Thoracic aorta (tissue), 2 donors: ENCODE results near the gene TRIM60. TPM values are rescaled to one million over a fixed set of nuclear protein-coding genes. Genes with fewer than 3 reads are reported as not detected.
"Not testable (repeated sequence)": the region's sequence is repeated elsewhere in the genome, so short reads cannot be mapped to it uniquely, and the experiment has no call there.

ENCODE experiments used
- ATAC-seq: fragments of 150-250 bp; one replicate; pipeline ENCODE4 v1.8.0; 2017; ENCODE audit warnings: low read depth; ENCODE audit not compliant: insufficient number of reproducible peaks, low FRiP score
- DNase-seq: peaks from one replicate; pipeline ENCODE4 v3.0.0-alpha.2; 2020; ENCODE audit warnings: low spot score
- H3K27ac ChIP-seq, 2 donors: fragments of 200-600 bp; sonication (generic); 1 replicate in 1 of 2; 2 replicates in 1 of 2; pipeline ENCODE4 v1.5.1; 2016; ENCODE audit warnings: mild to moderate bottlenecking in 2 of 2, moderate library complexity in 2 of 2
- H3K27me3 ChIP-seq: fragments of 200-600 bp; sonication (generic); replicated peaks from 2 replicates; pipeline ENCODE4 v1.6.0; 2016; ENCODE audit warnings: mild to moderate bottlenecking; ENCODE audit not compliant: insufficient read depth
- H3K36me3 ChIP-seq: fragments of 200-600 bp; sonication (generic); one replicate; pipeline ENCODE4 v1.5.1; 2016
- H3K4me1 ChIP-seq, 2 donors: fragments of 200-600 bp; sonication (generic); 1 replicate in 1 of 2; 2 replicates in 1 of 2; pipeline versions ENCODE4 v1.5.1 to v1.6.0; 2016; ENCODE audit warnings: low read depth in 2 of 2, mild to moderate bottlenecking in 1 of 2; ENCODE audit not compliant: control insufficient read depth in 1 of 2
- H3K4me3 ChIP-seq: fragments of 200-600 bp; sonication (generic); 2 replicates; pipeline ENCODE4 v1.5.1; 2016; ENCODE audit warnings: mild to moderate bottlenecking
- H3K9me3 ChIP-seq: fragments of 200-600 bp; sonication (generic); 2 replicates; pipeline ENCODE4 v1.5.1; 2016
- total RNA-seq, 2 donors: library from RNA; depleted of rRNA; stranded (reverse); fragments of >200 nt; gene quantifications; one replicate each; pipeline versions ENCODE4 v1.1.0 to v1.2.3, GENCODE V29; 2016
- TF ChIP-seq, protein P1 (sequence below): fragments of 200-600 bp; sonication (generic); IDR thresholded peaks from one replicate; pipeline ENCODE4 v1.5.1; 2019; ENCODE audit warnings: antibody characterized with exemption

TRIM60 gene
- total RNA-seq, 2 donors from 2014 or later, result not detected

GRCh38 chr4:165079476-165079875 is 47.7 kb downstream of the TRIM60 start:
- DNase-seq (no peak), ATAC-seq (no peak)
- Histone ChIP-seq H3K9me3 (no peaks in the 10 kb centered on the region), H3K27me3 (no peaks in the 10 kb centered on the region), H3K4me3 (no peak overlapping the region), H3K4me1 (no peaks in the 10 kb centered on the region), H3K36me3 (peaks cover 16% of the 10 kb centered on the region), H3K27ac (no peak overlapping the region)
- TF ChIP-seq, protein P1, sequence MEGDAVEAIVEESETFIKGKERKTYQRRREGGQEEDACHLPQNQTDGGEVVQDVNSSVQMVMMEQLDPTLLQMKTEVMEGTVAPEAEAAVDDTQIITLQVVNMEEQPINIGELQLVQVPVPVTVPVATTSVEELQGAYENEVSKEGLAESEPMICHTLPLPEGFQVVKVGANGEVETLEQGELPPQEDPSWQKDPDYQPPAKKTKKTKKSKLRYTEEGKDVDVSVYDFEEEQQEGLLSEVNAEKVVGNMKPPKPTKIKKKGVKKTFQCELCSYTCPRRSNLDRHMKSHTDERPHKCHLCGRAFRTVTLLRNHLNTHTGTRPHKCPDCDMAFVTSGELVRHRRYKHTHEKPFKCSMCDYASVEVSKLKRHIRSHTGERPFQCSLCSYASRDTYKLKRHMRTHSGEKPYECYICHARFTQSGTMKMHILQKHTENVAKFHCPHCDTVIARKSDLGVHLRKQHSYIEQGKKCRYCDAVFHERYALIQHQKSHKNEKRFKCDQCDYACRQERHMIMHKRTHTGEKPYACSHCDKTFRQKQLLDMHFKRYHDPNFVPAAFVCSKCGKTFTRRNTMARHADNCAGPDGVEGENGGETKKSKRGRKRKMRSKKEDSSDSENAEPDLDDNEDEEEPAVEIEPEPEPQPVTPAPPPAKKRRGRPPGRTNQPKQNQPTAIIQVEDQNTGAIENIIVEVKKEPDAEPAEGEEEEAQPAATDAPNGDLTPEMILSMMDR, result no peak

DNA sequence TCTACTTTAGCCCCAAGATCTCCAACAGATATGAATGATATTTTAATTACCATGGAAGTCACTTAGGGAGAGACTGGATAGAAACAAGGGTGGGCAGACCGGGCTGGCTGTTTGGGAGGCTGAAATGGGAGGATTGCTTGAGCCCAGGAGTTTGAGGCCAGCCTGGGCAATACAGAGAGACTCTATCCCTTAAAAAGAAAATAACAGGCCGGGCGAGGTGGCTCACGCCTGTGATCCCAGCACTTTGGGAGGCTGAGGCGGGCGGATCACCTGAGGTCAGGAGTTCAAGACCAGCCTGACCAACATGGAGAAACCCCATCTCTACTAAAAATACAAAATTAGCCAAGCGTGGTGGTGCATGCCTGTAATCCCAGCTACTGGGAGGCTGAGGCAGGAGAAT is 53.0 kb downstream of the TRIM60 start:
- H3K4me3 ChIP-seq, DNase-seq, H3K27me3 ChIP-seq, H3K9me3 ChIP-seq, H3K27ac ChIP-seq, ATAC-seq, H3K4me1 ChIP-seq: not testable (repeated sequence)
- H3K36me3 ChIP-seq, result peaks cover 30% of the 10 kb centered on the region

DNA sequence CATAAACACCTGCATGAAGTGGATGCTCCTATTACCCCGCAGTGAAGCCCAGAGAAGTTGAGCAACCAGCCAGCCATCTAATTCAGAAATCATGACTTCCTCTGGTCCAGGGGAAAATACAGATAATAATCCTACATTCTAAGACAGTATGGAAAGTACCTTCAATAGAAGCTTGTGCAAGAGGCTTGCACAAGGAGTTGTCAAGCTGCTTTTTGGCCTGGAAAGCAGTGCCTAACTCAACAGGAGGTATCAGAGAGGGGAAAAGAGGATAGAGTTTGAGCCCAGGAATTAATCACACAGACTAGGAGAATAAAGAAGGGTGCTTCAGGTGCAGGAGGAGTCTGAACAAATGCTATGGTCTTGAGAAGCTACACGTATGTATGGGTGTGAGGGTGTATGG is 54.1 kb downstream of the TRIM60 start:
- Histone ChIP-seq H3K27me3 (no peaks in the 10 kb centered on the region), H3K4me1 (no peaks in the 10 kb centered on the region), H3K4me3 (no peak overlapping the region), H3K36me3 (peaks cover 30% of the 10 kb centered on the region), H3K27ac (no peak overlapping the region), H3K9me3 (no peaks in the 10 kb centered on the region)
- TF ChIP-seq, protein P1, result no peak
- ATAC-seq, result no peak
- DNase-seq, result no peak

- Histone ChIP-seq H3K4me1 (no peaks in the 10 kb centered on the region), H3K27ac (no peak overlapping the region), H3K27me3 (no peaks in the 10 kb centered on the region), H3K9me3 (no peaks in the 10 kb centered on the region), H3K4me3 (no peak overlapping the region), H3K36me3 (peaks cover 30% of the 10 kb centered on the region)
- TF ChIP-seq, protein P1, result no peak
- ATAC-seq, result no peak
- no peak for DNase-seq
Observed at GRCh38 chr4:165088366-165088765, 56.6 kb downstream of the TRIM60 start.

Other genes with a start within 250 kb of the TRIM60 start
- not detected for gene APELA, start 154.8 kb upstream of the TRIM60 start, total RNA-seq
- gene TRIM61, start 54.3 kb upstream of the TRIM60 start, total RNA-seq, result under 1 TPM in 1 of 2 donors, not detected in 1; 0.95 TPM
- gene TRIM75, start 21.9 kb downstream of the TRIM60 start, total RNA-seq, result not detected
- 10 to 100 TPM in 1 of 2 donors, 1 to 10 TPM in 1; 4.7 to 18.6 TPM for gene TMEM192, start 80.9 kb downstream of the TRIM60 start, total RNA-seq
- gene KLHL2, start 175.6 kb downstream of the TRIM60 start, total RNA-seq, result 10 to 100 TPM; 13.5 to 48.2 TPM